Fibroblast of lung (primary cell): ENCODE data around the gene DNAJB6. TPM values are rescaled to one million over a fixed set of nuclear protein-coding genes. Genes with fewer than 3 reads are reported as not detected.

Experiments
- DNase-seq, 2 donors: peaks; one replicate each; pipeline versions ENCODE4 v3.0.0 to v3.0.0-alpha.2; 2010; ENCODE audit warnings: low read depth in 2 of 2
- H2AFZ ChIP-seq: 2 replicates; pipeline ENCODE4 v1.5.1; 2012; ENCODE audit warnings: low read length, control low read depth, inconsistent platforms
- H3K27ac ChIP-seq: 2 replicates; pipeline ENCODE4 v1.5.1; 2011; ENCODE audit warnings: low read length, control low read depth; ENCODE audit not compliant: insufficient read depth
- H3K27me3 ChIP-seq: 2 replicates; pipeline ENCODE4 v1.5.1; 2011; ENCODE audit warnings: mild to moderate bottlenecking, low read length; ENCODE audit not compliant: control insufficient read depth, insufficient read depth
- H3K36me3 ChIP-seq: 2 replicates; pipeline ENCODE4 v1.5.1; 2011; ENCODE audit warnings: low read length; ENCODE audit not compliant: control insufficient read depth, insufficient read depth
- H3K4me1 ChIP-seq: 2 replicates; pipeline ENCODE4 v1.5.1; 2011; ENCODE audit warnings: low read length; ENCODE audit not compliant: control insufficient read depth, insufficient read depth; ENCODE audit errors: extremely low read depth
- H3K4me2 ChIP-seq: 2 replicates; pipeline ENCODE4 v1.5.1; 2011; ENCODE audit warnings: low read length, control low read depth; ENCODE audit not compliant: insufficient read depth; ENCODE audit errors: extremely low read depth
- H3K4me3 ChIP-seq, 4 experiments: fragments of 200-600 bp in 1 of 4; sonication (generic) in 1 of 4; replicated peaks in 1 of 4; 2 replicates each; pipeline ENCODE4 v1.5.1; 2011 to 2016; ENCODE audit warnings: low read length in 4 of 4, low read depth in 3 of 4, mild to moderate bottlenecking in 3 of 4, control low read depth in 2 of 4, inconsistent platforms in 1 of 4, mixed read lengths in 1 of 4; ENCODE audit not compliant: insufficient read depth in 1 of 4; ENCODE audit errors: control extremely low read depth in 1 of 4
- H3K79me2 ChIP-seq: 2 replicates; pipeline ENCODE4 v1.5.1; 2012; ENCODE audit warnings: mild to moderate bottlenecking, low read length, inconsistent platforms; ENCODE audit not compliant: control insufficient read depth, insufficient read depth
- H3K9ac ChIP-seq: 2 replicates; pipeline ENCODE4 v1.5.1; 2011; ENCODE audit warnings: mild to moderate bottlenecking, low read length, control low read depth; ENCODE audit not compliant: insufficient read depth
- H3K9me3 ChIP-seq: 2 replicates; pipeline ENCODE4 v1.5.1; 2012; ENCODE audit warnings: low read depth, low read length; ENCODE audit not compliant: control insufficient read depth, insufficient read depth
- H4K20me1 ChIP-seq: 2 replicates; pipeline ENCODE4 v1.5.1; 2011; ENCODE audit warnings: low read length; ENCODE audit not compliant: control insufficient read depth, insufficient read depth; ENCODE audit errors: extremely low read depth
- EZH2 ChIP-seq: IDR thresholded peaks from 2 replicates; pipeline ENCODE4 v1.5.1; 2012; ENCODE audit warnings: low read length, control low read depth, mild to moderate bottlenecking; ENCODE audit errors: missing control alignments
- polyA plus RNA-seq, 2 donors: library from polyadenylated mRNA; depleted of rRNA in 1 of 2; stranded (reverse) in 1 of 2; unstranded in 1 of 2; fragments of >200 nt; gene quantifications; 2 replicates each; pipeline ENCODE4 v1.2.1, GENCODE V29; 2011 to 2012; ENCODE audit warnings: missing spikeins in 1 of 2
- total RNA-seq: library from RNA; depleted of rRNA; stranded (reverse); fragments of >200 nt; gene quantifications from 2 replicates; pipeline ENCODE4 v1.2.1, GENCODE V29; 2014
- TF ChIP-seq, protein P1 (sequence below), 2 donors: IDR thresholded peaks in 1 of 2; conservative IDR thresholded peaks in 1 of 2; 1 replicate in 1 of 2; 2 replicates in 1 of 2; pipeline ENCODE4 v1.5.1; 2011 to 2012; ENCODE audit warnings: low read length in 2 of 2, control low read depth in 1 of 2, inconsistent platforms in 1 of 2, low read depth in 1 of 2, mild to moderate bottlenecking in 1 of 2

The DNAJB6 gene
- total and polyA plus RNA-seq, 2 donors (not counting 1 experiment from before 2014, with no cell fraction given) = 86.2 to 117 TPM

DNA sequence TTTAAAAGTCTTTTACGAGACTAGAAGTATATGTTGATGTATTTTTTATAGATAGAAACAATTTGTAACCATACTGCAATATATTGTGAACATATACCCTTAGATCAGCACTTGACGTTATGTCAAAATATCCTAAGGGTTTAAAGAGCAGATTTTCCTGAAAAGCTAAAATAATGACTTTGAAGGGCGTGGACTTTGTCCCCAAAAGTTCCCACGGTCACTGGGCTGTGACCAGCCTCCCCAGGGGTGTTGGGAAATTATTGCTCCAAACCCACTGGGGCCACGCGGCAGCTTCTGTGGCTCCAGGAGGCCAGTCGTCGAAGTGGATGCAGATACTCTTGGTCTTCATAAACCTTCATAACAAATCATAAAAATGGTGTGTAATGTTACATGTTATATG is 29.9 kb downstream of the DNAJB6 start:
- no peak for DNase-seq
- TF ChIP-seq, protein P1, sequence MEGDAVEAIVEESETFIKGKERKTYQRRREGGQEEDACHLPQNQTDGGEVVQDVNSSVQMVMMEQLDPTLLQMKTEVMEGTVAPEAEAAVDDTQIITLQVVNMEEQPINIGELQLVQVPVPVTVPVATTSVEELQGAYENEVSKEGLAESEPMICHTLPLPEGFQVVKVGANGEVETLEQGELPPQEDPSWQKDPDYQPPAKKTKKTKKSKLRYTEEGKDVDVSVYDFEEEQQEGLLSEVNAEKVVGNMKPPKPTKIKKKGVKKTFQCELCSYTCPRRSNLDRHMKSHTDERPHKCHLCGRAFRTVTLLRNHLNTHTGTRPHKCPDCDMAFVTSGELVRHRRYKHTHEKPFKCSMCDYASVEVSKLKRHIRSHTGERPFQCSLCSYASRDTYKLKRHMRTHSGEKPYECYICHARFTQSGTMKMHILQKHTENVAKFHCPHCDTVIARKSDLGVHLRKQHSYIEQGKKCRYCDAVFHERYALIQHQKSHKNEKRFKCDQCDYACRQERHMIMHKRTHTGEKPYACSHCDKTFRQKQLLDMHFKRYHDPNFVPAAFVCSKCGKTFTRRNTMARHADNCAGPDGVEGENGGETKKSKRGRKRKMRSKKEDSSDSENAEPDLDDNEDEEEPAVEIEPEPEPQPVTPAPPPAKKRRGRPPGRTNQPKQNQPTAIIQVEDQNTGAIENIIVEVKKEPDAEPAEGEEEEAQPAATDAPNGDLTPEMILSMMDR (conservative IDR thresholded peaks at IDR 0.05 in 1 of 2, IDR thresholded peaks at IDR 0.05 in 1 of 2; ENCODE audit: low read depth in 1 of 2, low read length in 2 of 2) = no peak
- no peak for TF ChIP-seq EZH2
- Histone ChIP-seq H3K4me2 (no peak overlapping the region), H3K27ac (no peak overlapping the region), H3K36me3 (peaks cover 27% of the 10 kb centered on the region), H2AFZ (no peak overlapping the region), H3K4me3 (no peak overlapping the region), H3K79me2 (peaks cover 49% of the 10 kb centered on the region), H3K4me1 (no peaks in the 10 kb centered on the region), H3K9ac (no peak overlapping the region), H4K20me1 (no peaks in the 10 kb centered on the region), H3K27me3 (no peaks in the 10 kb centered on the region), H3K9me3 (no peaks in the 10 kb centered on the region)

DNA sequence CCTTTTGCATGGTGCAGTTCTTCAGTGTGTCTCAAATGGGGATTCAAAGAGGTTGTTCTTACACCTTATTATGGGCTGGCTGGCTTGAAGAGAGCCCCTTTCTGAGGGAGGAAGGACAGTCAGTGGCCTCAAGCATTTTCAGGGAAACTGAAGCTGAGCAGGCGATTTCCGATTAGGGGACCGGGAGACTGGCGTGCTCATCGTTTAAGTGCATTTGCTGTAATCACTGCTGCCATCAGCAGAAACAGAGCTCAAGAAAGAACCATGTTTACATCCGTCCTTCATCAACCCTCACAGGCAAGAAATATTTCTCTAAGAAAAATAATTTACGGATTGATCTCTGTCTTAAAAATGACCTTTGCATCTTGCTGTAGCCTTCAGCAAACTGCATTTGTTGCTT is 32.2 kb downstream of the DNAJB6 start:
- H3K4me3 ChIP-seq = no peak overlapping the region
- TF ChIP-seq, protein P1 (conservative IDR thresholded peaks at IDR 0.05 in 1 of 2, IDR thresholded peaks at IDR 0.05 in 1 of 2; ENCODE audit: low read depth in 1 of 2, low read length in 2 of 2) = no peak
- TF ChIP-seq EZH2 = no peak
- no peak overlapping the region for H2AFZ ChIP-seq
- peaks cover 43% of the 10 kb centered on the region for H3K79me2 ChIP-seq
- no peak overlapping the region for H3K4me2 ChIP-seq
- H3K9me3 ChIP-seq = no peaks in the 10 kb centered on the region
- no peak for DNase-seq
- no peaks in the 10 kb centered on the region for H3K4me1 ChIP-seq
- no peak overlapping the region for H3K9ac ChIP-seq
- peaks cover 25% of the 10 kb centered on the region for H3K36me3 ChIP-seq
- H3K27me3 ChIP-seq = no peaks in the 10 kb centered on the region
- no peak overlapping the region for H3K27ac ChIP-seq
- H4K20me1 ChIP-seq = no peaks in the 10 kb centered on the region

DNA sequence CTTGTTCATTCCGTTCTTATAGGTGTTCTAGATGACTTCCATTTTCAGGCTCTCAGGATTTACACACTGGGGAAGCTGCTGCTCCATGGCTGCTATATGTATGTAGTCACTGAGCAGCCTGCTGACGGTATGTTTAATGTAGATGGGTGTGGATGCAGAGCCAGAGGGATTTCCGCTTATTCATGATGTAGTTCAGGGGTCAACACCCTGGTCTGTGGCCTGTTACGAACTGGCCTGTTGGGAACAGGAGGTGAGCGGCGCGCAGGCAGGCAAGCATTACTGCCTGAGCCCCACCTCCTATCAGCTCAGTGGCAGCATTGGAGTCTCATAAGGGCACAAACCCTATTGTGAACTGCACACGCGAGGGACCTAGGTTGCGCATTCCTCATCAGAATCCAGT is 33.9 kb downstream of the DNAJB6 start:
- H3K27ac ChIP-seq = no peak overlapping the region
- H3K4me3 ChIP-seq = no peak overlapping the region
- H4K20me1 ChIP-seq = no peaks in the 10 kb centered on the region
- H3K27me3 ChIP-seq = no peaks in the 10 kb centered on the region
- H3K79me2 ChIP-seq = peaks cover 43% of the 10 kb centered on the region
- H3K36me3 ChIP-seq = peaks cover 20% of the 10 kb centered on the region
- H3K4me1 ChIP-seq = no peaks in the 10 kb centered on the region
- H2AFZ ChIP-seq = no peak overlapping the region
- H3K9me3 ChIP-seq = no peaks in the 10 kb centered on the region
- DNase-seq = no peak
- H3K9ac ChIP-seq = no peak overlapping the region
- H3K4me2 ChIP-seq = no peak overlapping the region
- no peak for TF ChIP-seq EZH2
- TF ChIP-seq, protein P1 (conservative IDR thresholded peaks at IDR 0.05 in 1 of 2, IDR thresholded peaks at IDR 0.05 in 1 of 2; ENCODE audit: low read depth in 1 of 2, low read length in 2 of 2) = no peak
